Liver (tissue), 3 donors: Measurements from ENCODE around the gene RNF144A.

Experiments
- NR2F2 ChIP-seq: IDR thresholded peaks from 2 replicates; pipeline ENCODE4 v1.6.1; 2016; ENCODE audit warnings: antibody characterized with exemption
- SP1 ChIP-seq: IDR thresholded peaks from 2 replicates; pipeline ENCODE4 v1.6.1; 2018; ENCODE audit warnings: antibody characterized with exemption, mild to moderate bottlenecking
- TAF1 ChIP-seq: conservative IDR thresholded peaks from 2 replicates; pipeline ENCODE4 v1.6.1; 2016; ENCODE audit warnings: antibody characterized with exemption, mild to moderate bottlenecking
- YY1 ChIP-seq: IDR thresholded peaks from 2 replicates; pipeline ENCODE4 v1.6.1; 2016; ENCODE audit warnings: antibody characterized with exemption, mild to moderate bottlenecking
- TF ChIP-seq, protein P1 (sequence below): fragments of 150-350 bp; IDR thresholded peaks from 2 replicates; pipeline ENCODE4 v1.5.1; 2017; ENCODE audit warnings: improper control_type of control experiment, low read depth, low read length; ENCODE audit not compliant: missing input control
- donor health status: healthy.
- donor health status: healthy.

DNA sequence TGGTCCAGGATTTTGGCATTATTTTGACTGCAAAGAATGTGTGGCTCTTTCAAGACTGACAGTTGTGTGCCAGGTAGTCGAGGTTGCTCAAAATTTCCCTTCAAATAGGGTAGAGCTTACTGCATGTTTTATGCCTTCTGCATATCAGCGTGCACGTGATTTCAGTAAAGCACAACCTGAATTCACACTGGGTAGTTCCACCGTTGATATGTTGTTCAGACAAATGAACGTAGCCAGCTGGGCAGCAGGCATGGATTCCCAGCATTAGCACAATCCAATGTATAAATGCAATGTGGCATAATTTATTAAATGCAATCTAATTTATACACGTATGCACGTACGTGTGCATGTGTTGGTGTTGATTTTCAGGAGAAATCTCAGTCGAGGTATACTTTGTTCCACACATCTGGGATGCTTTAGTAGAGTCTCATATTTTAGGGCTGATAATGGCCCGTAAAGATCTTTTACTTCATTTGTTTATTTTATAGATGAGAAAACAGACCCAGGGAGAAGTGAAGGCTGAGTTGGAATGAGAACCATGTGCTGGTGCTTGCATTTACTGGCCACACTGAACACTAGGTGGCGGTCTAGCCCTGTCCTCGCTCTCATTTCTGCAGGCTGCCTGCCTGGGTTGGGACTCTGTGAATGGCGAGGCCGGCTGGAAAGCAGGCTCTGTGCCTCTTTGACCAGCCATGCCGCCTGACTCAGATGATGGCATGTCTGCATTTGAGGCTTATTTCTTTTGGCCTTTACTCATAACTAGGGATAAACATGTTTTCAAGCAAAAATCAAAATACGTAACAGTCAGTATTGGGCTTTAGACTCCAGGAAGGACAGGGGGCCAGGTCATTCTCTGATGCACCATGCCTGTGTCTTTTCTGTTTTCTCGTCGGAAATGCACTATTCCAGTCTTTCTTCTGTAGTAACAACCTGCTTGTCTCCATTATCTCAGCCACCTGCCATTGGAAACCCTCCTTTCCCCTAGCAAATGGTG is 120.4 kb downstream of the RNF144A start:
- no peak for TF ChIP-seq NR2F2
- TF ChIP-seq, protein P1, sequence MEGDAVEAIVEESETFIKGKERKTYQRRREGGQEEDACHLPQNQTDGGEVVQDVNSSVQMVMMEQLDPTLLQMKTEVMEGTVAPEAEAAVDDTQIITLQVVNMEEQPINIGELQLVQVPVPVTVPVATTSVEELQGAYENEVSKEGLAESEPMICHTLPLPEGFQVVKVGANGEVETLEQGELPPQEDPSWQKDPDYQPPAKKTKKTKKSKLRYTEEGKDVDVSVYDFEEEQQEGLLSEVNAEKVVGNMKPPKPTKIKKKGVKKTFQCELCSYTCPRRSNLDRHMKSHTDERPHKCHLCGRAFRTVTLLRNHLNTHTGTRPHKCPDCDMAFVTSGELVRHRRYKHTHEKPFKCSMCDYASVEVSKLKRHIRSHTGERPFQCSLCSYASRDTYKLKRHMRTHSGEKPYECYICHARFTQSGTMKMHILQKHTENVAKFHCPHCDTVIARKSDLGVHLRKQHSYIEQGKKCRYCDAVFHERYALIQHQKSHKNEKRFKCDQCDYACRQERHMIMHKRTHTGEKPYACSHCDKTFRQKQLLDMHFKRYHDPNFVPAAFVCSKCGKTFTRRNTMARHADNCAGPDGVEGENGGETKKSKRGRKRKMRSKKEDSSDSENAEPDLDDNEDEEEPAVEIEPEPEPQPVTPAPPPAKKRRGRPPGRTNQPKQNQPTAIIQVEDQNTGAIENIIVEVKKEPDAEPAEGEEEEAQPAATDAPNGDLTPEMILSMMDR: peak; percentile 64
- TF ChIP-seq SP1: no peak
- TF ChIP-seq YY1: no peak
- TF ChIP-seq TAF1: no peak
